ENCODE results near the gene POC1A. TPM values are rescaled to one million over a fixed set of nuclear protein-coding genes. Genes with fewer than 3 reads are reported as not detected.
A peak's percentile ranks its signal among the peaks of the same experiment; 100 is the strongest.

Gene POC1A
- total RNA-seq (2014; rRNA removed; shearing (Covaris generic)): 20.4 and 21.4 TPM in 2 replicates

GRCh38 chr3:52154135-52155094 is at the start of gene POC1A:
Gene POC1A (minus strand): TSS chr3:52154423. CDS start chr3:52154372, 51 bp downstream.
- DNase-seq (ENCODE audit: low read depth): peak; percentile 99

DNA sequence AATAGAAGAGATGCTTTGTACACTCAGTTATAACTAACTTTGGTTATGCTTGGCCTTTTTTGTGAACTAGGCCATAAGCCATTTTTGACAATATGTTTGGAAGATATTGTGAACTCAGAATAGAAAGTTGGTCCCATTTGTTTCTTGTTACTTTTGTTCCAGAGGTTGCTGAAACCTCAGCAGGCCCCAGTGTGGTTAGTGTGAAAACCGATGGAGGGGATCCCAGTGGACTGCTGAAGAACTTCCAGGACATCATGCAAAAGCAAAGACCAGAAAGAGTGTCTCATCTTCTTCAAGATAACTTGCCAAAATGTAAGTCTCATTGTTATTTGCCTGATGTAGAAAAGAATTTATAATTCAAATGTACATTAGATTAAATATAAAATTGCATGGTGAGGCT is 49.5 kb upstream of the POC1A start:
- no peak for DNase-seq (ENCODE audit: low read depth)

- no peak for DNase-seq (ENCODE audit: low read depth)
Observed at GRCh38 chr3:52202384-52203077, 48.3 kb upstream of the POC1A start.

- no peak for DNase-seq (ENCODE audit: low read depth)
Observed at GRCh38 chr3:52200981-52201679, 46.9 kb upstream of the POC1A start.

DNA sequence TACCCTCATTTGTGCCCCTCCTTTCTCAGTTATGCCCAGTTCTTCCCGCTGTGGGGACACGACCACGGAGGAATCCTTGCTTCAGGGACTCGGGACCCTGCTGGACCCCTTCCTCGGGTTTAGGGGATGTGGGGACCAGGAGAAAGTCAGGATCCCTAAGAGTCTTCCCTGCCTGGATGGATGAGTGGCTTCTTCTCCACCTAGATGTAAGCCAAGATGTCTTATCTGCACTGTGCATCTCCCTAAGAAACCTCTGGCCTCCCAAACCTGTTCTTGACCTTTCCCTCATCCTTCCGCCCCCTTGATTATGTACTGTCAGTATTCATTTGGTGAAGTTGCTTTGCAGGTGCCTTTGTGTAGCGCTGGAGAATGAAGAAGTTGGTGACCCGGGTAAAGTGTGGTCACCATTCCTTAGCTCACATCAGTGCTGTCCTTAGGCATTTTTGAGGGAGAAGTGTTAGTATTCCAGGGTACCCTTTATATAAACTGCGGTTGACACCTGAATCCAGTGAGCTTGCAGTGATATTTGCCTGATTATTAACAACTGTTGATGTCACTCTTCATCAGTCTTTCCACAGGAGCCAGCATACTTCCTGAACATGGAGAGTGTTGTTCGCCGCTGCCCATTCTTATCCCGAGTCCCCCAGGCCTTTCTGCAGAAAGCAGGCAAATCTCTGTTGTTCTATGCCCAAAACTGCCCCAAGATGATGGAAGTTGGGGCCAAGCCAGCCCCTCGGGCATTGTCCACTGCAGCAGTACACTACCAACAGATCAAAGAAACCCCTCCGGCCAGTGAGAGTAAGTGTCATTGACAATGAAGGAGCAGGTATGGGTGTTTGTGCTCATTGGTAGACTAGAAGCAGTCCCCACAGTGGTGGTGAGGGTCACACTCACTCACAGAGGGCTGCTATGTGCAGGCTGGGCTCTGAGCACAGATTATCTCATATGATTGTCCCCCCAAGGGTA is 44.7 kb upstream of the POC1A start:
- DNase-seq (ENCODE audit: low read depth): no peak

DNA sequence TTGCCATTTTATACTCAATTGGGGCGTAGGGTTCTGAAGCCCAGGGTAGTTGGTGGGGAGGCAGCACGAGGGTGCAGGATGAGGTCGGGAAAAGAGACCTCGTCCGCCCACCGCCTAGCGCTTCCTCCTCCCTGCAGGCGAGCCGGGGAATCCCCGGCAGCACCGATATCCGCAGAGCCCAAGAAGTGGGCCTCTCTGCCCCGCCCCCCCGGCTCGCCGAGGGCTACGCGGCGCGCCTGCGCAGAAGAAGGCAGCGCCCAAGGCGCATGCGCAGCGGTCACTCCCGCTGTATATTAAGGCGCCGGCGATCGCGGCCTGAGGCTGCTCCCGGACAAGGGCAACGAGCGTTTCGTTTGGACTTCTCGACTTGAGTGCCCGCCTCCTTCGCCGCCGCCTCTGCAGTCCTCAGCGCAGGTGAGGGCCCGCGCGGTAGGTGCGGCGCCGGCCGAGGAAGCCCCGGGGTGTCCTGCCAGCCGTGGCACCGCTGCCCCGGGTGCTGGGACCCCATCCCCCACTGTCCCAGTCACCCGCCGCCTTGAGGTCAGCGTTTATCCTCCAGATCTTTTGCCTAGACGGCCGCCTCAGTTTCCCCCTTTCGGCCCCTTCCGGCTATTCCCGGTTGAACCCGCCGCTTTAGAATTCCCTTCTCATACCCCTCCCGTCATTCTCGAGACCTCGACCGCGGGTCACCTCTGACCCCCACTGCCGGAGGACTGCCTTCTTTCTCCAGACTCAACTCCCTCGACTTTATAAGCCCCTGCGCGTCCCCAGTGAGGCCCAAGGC is 43.8 kb upstream of the POC1A start, which contains the start of gene ALAS1:
ALAS1 (plus strand) TSS at position 319 of the 784 bp plus-strand sequence. CDS start 1,082 bp downstream, outside the sequence.
- DNase-seq (ENCODE audit: low read depth): peak; percentile 86

DNA sequence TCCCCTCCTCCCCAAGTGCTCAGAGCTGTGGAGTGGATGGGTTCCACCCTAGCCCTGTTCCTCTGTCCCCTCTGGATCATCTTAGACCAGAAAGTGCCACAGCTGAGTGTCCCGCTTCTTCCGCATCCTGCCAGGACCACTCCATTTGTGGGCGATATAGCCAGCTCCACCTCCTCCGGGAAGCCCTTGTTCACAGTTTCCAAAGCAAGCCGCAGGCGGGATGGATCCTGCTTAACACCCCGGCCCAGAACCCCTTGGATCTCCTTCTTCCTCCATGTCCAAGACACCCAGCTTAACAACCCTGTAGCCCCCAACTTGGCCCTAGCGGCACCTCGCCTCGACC is 43.2 kb upstream of the POC1A start:
- no peak for DNase-seq (ENCODE audit: low read depth)

DNA sequence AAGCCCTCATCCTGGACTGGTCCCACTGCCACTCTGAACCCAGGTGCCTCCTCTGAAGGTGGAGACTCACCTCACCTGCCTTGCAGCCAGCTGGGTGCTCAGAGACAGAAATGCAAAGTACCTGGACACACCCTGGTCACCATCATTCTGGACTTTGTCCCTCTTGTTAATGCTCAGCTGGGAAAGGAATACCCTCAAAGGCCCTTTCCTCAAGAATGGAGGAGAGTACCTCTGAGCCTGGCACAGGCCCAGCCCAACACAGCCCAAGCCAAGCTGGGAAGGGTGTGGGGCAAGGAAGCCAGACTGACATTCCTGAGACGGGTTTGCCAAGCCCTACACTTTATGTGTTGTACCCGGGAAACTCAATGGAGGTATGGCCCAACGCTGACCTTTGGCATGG is 42.8 kb upstream of the POC1A start:
- no peak for DNase-seq (ENCODE audit: low read depth)

DNA sequence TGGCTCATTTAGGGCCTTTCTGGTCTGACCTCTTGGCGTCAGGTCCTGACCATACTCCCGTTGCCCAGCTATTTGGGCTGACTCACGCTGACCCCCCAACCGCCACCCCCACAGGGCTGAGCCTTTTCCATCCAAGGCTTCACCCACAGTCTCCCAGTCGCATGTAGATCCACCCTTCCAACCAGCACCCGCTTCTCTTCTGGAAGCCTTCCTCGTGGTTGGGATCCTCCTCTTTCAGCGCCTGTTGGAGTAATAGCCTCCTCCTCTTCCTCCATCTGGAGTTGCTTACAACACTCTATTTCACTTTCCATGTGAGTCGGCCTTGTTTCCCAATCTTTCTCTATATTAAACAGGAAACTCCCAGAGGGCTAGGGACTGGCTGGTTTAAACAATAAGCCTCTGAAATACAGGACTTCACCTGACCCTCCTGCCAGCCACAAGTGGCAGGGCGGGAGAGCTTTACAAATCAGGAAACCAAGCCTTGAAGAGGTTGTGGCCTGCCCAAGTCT is 41.7 kb upstream of the POC1A start:
- DNase-seq (ENCODE audit: low read depth): peak; percentile 66

GRCh38 chr3:52195291-52195597 is 41.0 kb upstream of the POC1A start:
- no peak for DNase-seq (ENCODE audit: low read depth)

DNA sequence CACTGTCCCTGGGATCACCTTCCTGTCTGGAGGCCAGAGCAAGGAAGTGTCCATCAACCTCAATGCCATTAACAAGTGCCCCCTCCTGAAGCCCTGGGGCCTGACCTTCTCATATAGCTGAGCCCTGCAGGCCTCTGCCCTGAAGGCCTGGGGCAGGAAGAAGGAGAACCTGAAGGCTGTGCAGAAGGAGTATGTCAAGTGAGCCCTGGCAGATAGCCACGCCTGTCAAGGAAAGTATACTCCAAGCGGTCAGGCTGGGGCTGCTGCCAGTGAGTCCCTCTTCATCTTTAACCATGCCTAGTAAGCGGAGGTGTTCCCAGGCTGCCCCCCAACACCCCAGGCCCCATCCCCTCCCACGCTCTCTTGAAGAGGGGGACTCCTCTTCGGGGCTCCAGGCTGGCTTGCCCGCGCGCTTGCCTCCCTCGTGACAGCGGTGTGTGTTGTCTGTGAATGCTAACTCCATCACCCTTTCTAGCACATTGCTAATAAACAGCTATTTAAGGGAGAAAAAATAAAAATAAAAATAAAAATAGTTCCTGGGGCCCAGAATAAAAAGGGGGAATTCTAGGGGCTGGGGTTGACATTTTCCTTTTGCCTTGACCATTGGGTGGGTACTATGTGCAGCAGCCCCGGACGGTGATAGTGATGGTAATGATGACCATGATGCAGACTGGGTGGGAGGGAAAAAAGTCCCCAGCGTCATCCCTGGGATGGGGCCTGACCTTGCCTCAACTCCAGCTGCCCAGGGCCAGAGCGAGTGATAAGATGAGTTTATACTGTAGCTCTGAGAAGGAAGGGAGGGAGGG is 40.5 kb upstream of the POC1A start:
- no peak for DNase-seq (ENCODE audit: low read depth)

GRCh38 chr3:52193065-52193464 is 38.8 kb upstream of the POC1A start:
- DNase-seq (ENCODE audit: low read depth): peak; percentile 94

DNA sequence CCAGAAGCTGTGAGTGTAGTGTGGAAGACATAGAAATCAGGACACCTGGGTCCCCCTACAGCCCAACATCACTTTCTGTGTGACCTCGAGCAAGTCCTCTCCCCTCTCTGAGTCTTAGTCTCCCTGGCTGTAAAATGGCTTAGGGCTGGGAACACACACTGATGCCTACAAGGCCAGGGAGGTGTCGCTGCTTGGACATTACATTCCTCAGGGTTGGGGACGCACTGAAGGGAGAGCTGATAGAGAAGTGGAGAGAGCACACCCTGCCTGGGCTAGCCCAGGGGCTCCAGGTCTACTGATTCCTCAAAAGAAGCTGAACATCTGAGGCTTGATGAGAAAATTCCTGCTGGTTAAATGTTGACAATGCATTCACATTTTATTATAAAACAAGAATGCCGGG is 37.4 kb upstream of the POC1A start:
- no peak for DNase-seq (ENCODE audit: low read depth)

DNA sequence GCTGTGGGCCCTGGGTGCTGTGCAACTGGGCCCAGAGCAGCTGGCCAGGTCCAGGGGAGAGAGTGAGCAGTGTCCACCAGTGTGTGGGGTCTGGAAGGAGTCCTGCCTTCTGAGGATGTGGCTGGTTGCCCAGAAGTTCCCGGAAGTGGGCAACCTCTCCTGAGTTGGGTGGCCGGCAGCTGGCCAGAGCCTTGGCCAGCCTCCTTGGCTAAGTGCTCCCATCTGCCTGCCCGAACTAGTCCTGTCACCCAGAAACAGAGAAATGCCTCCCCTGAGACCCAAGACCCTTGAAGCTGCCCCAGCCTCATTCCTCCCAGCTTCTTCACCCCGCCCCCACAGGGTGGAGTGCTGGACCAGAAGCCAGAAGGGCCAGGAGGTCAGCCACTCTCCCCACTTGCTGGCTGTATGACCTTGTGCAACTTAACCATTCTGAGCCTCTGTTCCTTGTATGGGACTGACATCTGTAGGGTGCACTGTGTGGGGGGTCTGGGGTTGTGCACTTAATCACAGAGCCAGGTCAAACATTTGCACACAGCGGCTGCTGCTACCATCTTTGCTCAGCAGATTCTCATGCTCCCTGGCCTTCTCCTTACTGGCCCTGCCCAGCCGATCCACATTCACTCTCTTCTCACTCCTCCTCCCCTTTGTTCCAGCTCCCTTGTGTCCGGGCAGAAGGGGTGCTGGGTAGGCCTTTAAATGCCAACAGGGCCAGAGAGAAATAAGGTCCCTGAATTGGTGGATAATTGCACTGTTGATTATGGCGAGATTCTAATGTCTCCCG is 36.3 kb upstream of the POC1A start:
- peak; percentile 94 for DNase-seq (ENCODE audit: low read depth)

DNA sequence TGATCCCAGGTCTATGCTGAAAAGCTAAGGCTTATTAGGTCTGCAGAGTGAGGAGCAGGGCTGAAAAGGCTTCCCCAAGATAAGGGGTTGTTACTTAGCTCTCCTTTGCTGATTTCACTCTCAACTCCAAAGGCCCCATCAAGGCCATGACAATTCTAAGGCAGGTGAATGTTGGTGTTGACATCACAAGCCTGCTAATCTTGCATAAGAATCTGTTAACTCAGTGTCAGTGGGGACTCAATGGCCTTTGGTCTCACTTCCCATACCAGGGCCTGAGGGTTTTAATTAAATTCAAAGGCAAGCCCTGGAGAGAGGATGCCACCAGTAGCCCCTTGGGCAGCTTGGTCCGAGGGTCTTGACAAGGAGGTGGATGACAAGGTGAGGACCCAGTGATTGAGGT is 34.3 kb upstream of the POC1A start:
- DNase-seq (ENCODE audit: low read depth): no peak

- DNase-seq (ENCODE audit: low read depth): no peak
Observed at GRCh38 chr3:52186729-52187128, 32.5 kb upstream of the POC1A start.

- DNase-seq (ENCODE audit: low read depth): no peak
Observed at GRCh38 chr3:52185837-52186236, 31.6 kb upstream of the POC1A start.

GRCh38 chr3:52185311-52185710 is 31.1 kb upstream of the POC1A start:
- no peak for DNase-seq (ENCODE audit: low read depth)

DNA sequence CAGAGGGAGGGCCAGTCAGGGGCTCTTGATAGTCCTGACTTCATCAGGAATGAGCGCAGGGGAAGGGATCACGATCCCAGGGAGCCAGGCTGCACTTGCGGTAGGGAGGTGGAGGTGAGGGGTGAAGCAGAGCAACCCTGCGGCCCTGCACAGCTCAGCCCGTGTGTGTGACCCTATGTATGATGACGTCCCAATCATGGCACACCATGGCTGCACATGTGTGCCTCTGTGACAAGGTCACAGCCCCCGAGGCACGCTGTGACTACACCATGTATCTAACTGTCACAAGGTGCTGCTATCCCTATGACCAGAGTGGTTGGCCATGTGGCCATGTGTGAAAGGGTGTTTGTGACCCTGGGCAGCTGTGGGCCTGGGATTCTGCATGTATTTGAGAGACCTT is 30.5 kb upstream of the POC1A start:
- no peak for DNase-seq (ENCODE audit: low read depth)
